PC-9 (cell line): ENCODE data around the gene ABLIM1.

ENCODE experiments used
- CTCF ChIP-seq: fragments of 200-600 bp; sonication (generic); conservative IDR thresholded peaks from 2 replicates; pipeline ENCODE4 v1.6.1; 2017; ENCODE audit warnings: mixed run types, antibody characterized with exemption, mild to moderate bottlenecking, moderate library complexity
- EZH2 ChIP-seq: fragments of 200-600 bp; sonication (generic); IDR thresholded peaks from 2 replicates; pipeline ENCODE4 v1.8.0; 2017; ENCODE audit warnings: antibody characterized with exemption, low read depth

- TF ChIP-seq CTCF (no peak), EZH2 (no peak)
These were observed 3.3 kb upstream of the ABLIM1 start for GRCh38 chr10:114661212-114661880.
